ENCODE results near the gene ZSCAN18.

DNA sequence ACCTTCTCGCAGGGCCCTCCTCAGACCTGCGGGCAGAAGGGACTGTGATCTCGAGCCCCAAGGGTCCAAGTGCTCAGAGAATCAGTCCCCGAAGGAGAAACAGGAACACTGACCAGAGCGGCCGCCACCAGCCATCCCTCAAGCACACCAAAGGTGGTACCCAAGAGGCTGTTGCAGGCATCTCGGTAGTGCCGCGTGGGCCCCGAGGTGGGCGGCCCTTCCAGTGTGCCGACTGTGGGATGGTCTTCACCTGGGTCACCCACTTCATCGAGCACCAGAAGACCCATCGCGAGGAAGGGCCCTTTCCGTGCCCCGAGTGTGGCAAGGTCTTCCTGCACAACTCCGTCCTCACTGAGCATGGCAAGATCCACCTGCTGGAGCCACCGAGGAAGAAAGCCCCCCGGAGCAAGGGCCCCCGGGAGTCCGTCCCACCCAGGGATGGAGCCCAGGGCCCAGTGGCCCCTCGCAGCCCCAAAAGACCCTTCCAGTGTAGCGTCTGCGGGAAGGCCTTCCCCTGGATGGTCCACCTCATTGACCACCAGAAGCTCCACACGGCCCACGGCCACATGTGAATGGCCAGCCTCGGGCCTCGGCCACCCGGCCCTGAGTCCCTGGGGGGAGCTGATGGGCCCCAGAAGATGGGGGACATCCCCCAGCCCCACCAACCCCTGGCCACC, 44.4 kb downstream of the ZSCAN18 start:
- no peak for TF ChIP-seq NR2C1 (IDR thresholded peaks at IDR 0.05)
- no peak for TF ChIP-seq NR2C1 (tag; IDR thresholded peaks at IDR 0.05)
- no peak for TF ChIP-seq YY1 (IDR thresholded peaks at IDR 0.05; ENCODE audit: borderline replicate concordance in 1 of 3, control insufficient read depth in 1 of 3, extremely low read depth in 1 of 3, insufficient read depth in 3 of 3, insufficient read length in 1 of 3, insufficient replicate concordance in 2 of 3, low read depth in 1 of 3, low read length in 2 of 3)
- no peak for TF ChIP-seq POLR2A (conservative IDR thresholded peaks at IDR 0.05)
- no peak for TF ChIP-seq GTF2B (IDR thresholded peaks at IDR 0.05; ENCODE audit: extremely low read depth, insufficient read length)
- no peak for TF ChIP-seq RAD21 (CRISPR knock-in tag; conservative IDR thresholded peaks at IDR 0.05 in 1 of 2, IDR thresholded peaks at IDR 0.05 in 1 of 2)
- no peak for TF ChIP-seq ZNF217 (CRISPR knock-in tag; IDR thresholded peaks at IDR 0.05)
- no peak for TF ChIP-seq RFX5 (IDR thresholded peaks at IDR 0.05; ENCODE audit: low read depth, low read length)
- no peak for TF ChIP-seq EZH2 (IDR thresholded peaks at IDR 0.05; ENCODE audit: borderline replicate concordance, low read depth, low read length)
- TF ChIP-seq ZNF134 (CRISPR knock-in tag; conservative IDR thresholded peaks at IDR 0.05), result no peak
- no peak for TF ChIP-seq POLR2AphosphoS2 (IDR thresholded peaks at IDR 0.05; ENCODE audit: low read length)
- TF ChIP-seq ELF4 (CRISPR knock-in tag; IDR thresholded peaks at IDR 0.05), result no peak
- no peak for TF ChIP-seq MEF2D (tag; conservative IDR thresholded peaks at IDR 0.05; ENCODE audit: low read depth)
- no peak for TF ChIP-seq CREB1 (IDR thresholded peaks at IDR 0.05)
- TF ChIP-seq CREB1 (CRISPR knock-in tag; IDR thresholded peaks at IDR 0.05), result no peak
